ENCODE measurements around the gene CDYL2.

DNA sequence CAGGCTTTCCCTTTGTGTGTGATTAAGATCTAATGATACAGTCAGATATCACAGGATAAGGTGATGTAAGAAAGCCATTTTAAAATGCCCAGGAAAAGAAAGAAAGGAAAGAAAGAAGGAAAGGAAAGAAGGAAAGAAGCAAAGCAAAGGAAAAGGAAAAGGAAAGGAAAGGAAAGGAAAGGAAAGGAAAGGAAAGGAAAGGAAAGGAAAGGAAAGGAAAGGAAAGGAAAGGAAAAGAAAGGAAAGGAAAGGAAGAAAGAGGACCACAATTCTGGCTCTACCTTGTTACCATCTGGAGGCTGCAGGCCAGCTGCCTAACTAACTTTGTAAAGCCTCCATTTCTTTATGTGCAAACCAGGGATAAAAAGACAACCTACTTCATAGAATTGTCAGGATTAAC, 132.0 kb downstream of the CDYL2 start:
- TF ChIP-seq CHD2 (IDR thresholded peaks at IDR 0.05; ENCODE audit: low read length, partially characterized antibody): no peak
- TF ChIP-seq POLR2AphosphoS5 (IDR thresholded peaks at IDR 0.05; ENCODE audit: low read depth, low read length): no peak
- TF ChIP-seq, protein P1, sequence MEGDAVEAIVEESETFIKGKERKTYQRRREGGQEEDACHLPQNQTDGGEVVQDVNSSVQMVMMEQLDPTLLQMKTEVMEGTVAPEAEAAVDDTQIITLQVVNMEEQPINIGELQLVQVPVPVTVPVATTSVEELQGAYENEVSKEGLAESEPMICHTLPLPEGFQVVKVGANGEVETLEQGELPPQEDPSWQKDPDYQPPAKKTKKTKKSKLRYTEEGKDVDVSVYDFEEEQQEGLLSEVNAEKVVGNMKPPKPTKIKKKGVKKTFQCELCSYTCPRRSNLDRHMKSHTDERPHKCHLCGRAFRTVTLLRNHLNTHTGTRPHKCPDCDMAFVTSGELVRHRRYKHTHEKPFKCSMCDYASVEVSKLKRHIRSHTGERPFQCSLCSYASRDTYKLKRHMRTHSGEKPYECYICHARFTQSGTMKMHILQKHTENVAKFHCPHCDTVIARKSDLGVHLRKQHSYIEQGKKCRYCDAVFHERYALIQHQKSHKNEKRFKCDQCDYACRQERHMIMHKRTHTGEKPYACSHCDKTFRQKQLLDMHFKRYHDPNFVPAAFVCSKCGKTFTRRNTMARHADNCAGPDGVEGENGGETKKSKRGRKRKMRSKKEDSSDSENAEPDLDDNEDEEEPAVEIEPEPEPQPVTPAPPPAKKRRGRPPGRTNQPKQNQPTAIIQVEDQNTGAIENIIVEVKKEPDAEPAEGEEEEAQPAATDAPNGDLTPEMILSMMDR (IDR thresholded peaks at IDR 0.05): no peak
- no peak for TF ChIP-seq FOXM1 (IDR thresholded peaks at IDR 0.05; ENCODE audit: low read depth)
- TF ChIP-seq EP300 (IDR thresholded peaks at IDR 0.05; ENCODE audit: borderline replicate concordance in 1 of 2, low read depth in 1 of 2, low read length in 1 of 2): no peak
- TF ChIP-seq, protein P2, sequence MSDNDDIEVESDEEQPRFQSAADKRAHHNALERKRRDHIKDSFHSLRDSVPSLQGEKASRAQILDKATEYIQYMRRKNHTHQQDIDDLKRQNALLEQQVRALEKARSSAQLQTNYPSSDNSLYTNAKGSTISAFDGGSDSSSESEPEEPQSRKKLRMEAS (IDR thresholded peaks at IDR 0.05; ENCODE audit: low read depth): no peak
- TF ChIP-seq, protein P3, sequence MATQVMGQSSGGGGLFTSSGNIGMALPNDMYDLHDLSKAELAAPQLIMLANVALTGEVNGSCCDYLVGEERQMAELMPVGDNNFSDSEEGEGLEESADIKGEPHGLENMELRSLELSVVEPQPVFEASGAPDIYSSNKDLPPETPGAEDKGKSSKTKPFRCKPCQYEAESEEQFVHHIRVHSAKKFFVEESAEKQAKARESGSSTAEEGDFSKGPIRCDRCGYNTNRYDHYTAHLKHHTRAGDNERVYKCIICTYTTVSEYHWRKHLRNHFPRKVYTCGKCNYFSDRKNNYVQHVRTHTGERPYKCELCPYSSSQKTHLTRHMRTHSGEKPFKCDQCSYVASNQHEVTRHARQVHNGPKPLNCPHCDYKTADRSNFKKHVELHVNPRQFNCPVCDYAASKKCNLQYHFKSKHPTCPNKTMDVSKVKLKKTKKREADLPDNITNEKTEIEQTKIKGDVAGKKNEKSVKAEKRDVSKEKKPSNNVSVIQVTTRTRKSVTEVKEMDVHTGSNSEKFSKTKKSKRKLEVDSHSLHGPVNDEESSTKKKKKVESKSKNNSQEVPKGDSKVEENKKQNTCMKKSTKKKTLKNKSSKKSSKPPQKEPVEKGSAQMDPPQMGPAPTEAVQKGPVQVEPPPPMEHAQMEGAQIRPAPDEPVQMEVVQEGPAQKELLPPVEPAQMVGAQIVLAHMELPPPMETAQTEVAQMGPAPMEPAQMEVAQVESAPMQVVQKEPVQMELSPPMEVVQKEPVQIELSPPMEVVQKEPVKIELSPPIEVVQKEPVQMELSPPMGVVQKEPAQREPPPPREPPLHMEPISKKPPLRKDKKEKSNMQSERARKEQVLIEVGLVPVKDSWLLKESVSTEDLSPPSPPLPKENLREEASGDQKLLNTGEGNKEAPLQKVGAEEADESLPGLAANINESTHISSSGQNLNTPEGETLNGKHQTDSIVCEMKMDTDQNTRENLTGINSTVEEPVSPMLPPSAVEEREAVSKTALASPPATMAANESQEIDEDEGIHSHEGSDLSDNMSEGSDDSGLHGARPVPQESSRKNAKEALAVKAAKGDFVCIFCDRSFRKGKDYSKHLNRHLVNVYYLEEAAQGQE (IDR thresholded peaks at IDR 0.05; ENCODE audit: low read depth, low read length): no peak
